Measurements from ENCODE around the gene ITK.

ITK gene

GRCh38 chr5:157162919-157163510 lies 17.6 kb upstream of the ITK start:
- DNase-seq (ENCODE audit: low spot score), result no peak
- TF ChIP-seq, protein P1, sequence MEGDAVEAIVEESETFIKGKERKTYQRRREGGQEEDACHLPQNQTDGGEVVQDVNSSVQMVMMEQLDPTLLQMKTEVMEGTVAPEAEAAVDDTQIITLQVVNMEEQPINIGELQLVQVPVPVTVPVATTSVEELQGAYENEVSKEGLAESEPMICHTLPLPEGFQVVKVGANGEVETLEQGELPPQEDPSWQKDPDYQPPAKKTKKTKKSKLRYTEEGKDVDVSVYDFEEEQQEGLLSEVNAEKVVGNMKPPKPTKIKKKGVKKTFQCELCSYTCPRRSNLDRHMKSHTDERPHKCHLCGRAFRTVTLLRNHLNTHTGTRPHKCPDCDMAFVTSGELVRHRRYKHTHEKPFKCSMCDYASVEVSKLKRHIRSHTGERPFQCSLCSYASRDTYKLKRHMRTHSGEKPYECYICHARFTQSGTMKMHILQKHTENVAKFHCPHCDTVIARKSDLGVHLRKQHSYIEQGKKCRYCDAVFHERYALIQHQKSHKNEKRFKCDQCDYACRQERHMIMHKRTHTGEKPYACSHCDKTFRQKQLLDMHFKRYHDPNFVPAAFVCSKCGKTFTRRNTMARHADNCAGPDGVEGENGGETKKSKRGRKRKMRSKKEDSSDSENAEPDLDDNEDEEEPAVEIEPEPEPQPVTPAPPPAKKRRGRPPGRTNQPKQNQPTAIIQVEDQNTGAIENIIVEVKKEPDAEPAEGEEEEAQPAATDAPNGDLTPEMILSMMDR (IDR thresholded peaks at IDR 0.05; ENCODE audit: extremely low read depth, missing control alignments), result no peak

DNA sequence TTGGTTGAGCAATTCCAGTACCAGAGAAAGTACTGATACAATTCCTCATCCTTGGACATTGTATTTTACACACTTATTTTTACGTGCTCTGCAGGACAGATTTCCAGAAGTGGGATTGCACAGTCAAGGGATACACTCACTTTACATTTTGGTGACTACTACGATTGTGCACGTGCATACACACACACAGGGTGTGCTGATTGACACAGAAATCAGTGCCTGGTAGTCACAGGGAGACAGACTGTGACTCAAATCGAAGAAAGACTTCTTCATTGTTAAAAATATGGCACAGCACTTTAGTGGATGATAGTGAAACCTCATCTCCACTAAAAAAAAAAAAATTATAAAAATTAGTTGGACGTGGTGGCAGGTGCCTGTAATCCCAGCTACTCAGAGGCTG lies 16.1 kb upstream of the ITK start:
- TF ChIP-seq, protein P1 (IDR thresholded peaks at IDR 0.05; ENCODE audit: extremely low read depth, missing control alignments), result no peak
- DNase-seq (ENCODE audit: low spot score), result no peak

GRCh38 chr5:157165261-157165660 lies 15.4 kb upstream of the ITK start:
- TF ChIP-seq, protein P1 (IDR thresholded peaks at IDR 0.05; ENCODE audit: extremely low read depth, missing control alignments), result no peak
- DNase-seq (ENCODE audit: low spot score), result no peak

GRCh38 chr5:157165668-157166067 lies 15.0 kb upstream of the ITK start:
- DNase-seq (ENCODE audit: low spot score), result no peak
- TF ChIP-seq, protein P1 (IDR thresholded peaks at IDR 0.05; ENCODE audit: extremely low read depth, missing control alignments), result no peak

DNA sequence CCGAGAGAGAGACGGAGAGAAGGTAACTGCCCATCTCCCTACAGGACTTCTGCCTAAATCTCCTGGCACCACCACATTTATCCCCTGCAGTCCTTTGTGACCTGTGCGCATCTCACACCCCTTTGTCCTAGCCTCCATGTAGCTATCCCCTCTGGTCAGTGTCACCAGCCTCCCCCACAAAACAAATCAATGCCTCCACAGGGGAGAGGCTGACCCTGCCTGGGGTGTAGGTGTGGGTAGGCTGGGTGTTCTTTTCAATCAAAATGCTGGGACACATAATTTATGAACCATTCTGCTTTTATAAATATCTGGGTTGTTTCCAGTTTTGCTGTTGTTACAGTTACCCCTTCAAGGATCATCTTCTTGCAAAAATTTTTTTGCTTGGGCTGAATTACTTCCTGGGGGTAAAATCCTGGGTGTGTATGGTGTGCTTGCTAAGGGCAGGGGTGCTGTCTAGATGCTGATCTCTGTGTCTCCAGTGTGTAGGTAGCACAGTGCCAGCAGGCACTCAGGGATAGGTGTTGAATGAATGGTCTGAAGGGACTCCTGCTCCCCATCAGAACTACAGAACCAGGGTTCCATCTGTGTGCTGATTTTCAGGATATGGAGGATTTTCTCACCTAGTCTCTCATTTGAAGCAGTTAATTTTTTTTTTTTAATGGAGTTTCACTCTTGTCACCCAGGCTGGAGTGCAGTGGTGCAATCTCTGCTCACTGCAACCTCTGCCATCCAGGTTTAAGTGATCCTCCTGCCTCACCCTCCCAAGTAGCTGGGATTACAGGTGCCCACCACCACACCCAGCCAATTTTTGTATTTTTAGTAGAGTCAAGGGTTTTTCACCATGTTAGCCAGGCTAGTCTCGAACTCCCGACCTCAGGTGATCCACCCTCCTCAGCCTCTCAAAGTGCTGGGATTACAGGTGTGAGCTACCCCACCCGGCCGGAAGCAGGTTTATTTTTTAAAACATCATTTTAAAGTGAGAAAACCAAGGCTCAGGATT lies 14.1 kb upstream of the ITK start, which contains the start of gene GARIN3:
Gene GARIN3, minus strand, starts transcription at position 51 of the 1,000 bp plus-strand sequence. CDS start 96 bp downstream, outside the sequence.
- TF ChIP-seq, protein P1 (IDR thresholded peaks at IDR 0.05; ENCODE audit: extremely low read depth, missing control alignments), result no peak
- no peak for DNase-seq (ENCODE audit: low spot score)

DNA sequence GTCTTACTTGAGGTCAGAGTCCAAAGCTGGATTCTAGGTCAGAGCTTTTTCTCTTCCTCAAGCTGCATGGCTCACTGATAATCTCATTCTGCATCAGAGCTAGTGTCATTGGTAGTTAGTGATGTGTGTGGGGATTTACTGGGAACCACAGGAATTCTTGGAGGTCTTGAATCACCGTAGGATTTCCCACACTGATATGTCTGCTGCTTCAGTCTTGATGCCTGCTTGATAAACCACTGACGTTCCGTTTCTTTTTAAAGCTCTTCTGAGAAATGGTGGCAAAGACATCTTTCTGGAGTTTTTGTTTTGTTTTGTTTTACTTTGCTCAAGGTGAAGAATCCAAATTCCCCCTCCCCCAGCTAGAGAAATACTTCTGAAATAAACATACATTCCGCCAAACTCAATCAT lies 13.4 kb upstream of the ITK start:
- DNase-seq (ENCODE audit: low spot score), result no peak
- TF ChIP-seq, protein P1 (IDR thresholded peaks at IDR 0.05; ENCODE audit: extremely low read depth, missing control alignments), result no peak

- TF ChIP-seq, protein P1 (IDR thresholded peaks at IDR 0.05; ENCODE audit: extremely low read depth, missing control alignments), result no peak
- DNase-seq (ENCODE audit: low spot score), result no peak
Observed at GRCh38 chr5:157168286-157168685, 12.4 kb upstream of the ITK start.
